Stimulated activated CD4-positive, alpha-beta T cell treated with anti-CD3 and anti-CD28 coated beads, TNF-alpha, amount 100 ng/mL, for 4 hours (primary cell): ENCODE data around the gene DIP2A.
"Not testable (repeated sequence)": the region's sequence is repeated elsewhere in the genome, so short reads cannot be mapped to it uniquely, and the experiment has no call there.

Source experiments
- DNase-seq, 3 experiments: peaks; one replicate each; pipeline ENCODE4 v3.0.0-alpha.2; 2020; ENCODE audit warnings: low read depth in 3 of 3

Gene DIP2A

GRCh38 chr21:46483300-46484295, 24.9 kb downstream of the DIP2A start:
- no peak for DNase-seq

GRCh38 chr21:46486481-46487126, 27.9 kb downstream of the DIP2A start:
- DNase-seq, result no peak

GRCh38 chr21:46489162-46489663, 30.5 kb downstream of the DIP2A start:
- no peak for DNase-seq

- DNase-seq, result no peak
These were observed 31.1 kb downstream of the DIP2A start for GRCh38 chr21:46489800-46490199.

- DNase-seq, result no peak
These were observed 32.9 kb downstream of the DIP2A start for GRCh38 chr21:46491553-46491952.

- no peak for DNase-seq
These were observed 34.2 kb downstream of the DIP2A start for GRCh38 chr21:46492851-46493250.

- DNase-seq, result no peak
These were observed 35.1 kb downstream of the DIP2A start for GRCh38 chr21:46493828-46494227.

- no peak for DNase-seq
These were observed 39.8 kb downstream of the DIP2A start for GRCh38 chr21:46498335-46499050.

GRCh38 chr21:46500224-46500861, 41.7 kb downstream of the DIP2A start:
- DNase-seq, result no peak

GRCh38 chr21:46503922-46504550, 45.3 kb downstream of the DIP2A start:
- no peak for DNase-seq

- no peak for DNase-seq
These were observed 46.0 kb downstream of the DIP2A start for GRCh38 chr21:46504666-46505065.

GRCh38 chr21:46507562-46507961, 48.9 kb downstream of the DIP2A start:
- no peak for DNase-seq

- no peak for DNase-seq
These were observed 51.2 kb downstream of the DIP2A start for GRCh38 chr21:46509741-46510502.

GRCh38 chr21:46515109-46515508, 56.4 kb downstream of the DIP2A start:
- DNase-seq, result no peak

- DNase-seq, result no peak
These were observed 57.4 kb downstream of the DIP2A start for GRCh38 chr21:46516068-46516467.

GRCh38 chr21:46517361-46517760, 58.7 kb downstream of the DIP2A start:
- DNase-seq, result no peak

- no peak for DNase-seq
These were observed 60.4 kb downstream of the DIP2A start for GRCh38 chr21:46518983-46519583.

GRCh38 chr21:46527393-46527792, 68.7 kb downstream of the DIP2A start:
- not testable (repeated sequence) for DNase-seq

GRCh38 chr21:46527801-46528200, 69.1 kb downstream of the DIP2A start:
- no peak for DNase-seq

- DNase-seq, result no peak
These were observed 73.4 kb downstream of the DIP2A start for GRCh38 chr21:46532080-46532479.
